MM.1S (cell line): ENCODE measurements around the gene WNT9B.

Source experiments
- DNase-seq: peaks from one replicate; pipeline ENCODE4 v3.0.0-alpha.2; 2015
- H2AFZ ChIP-seq: fragments of 300-600 bp; sonication (generic); 2 replicates; pipeline ENCODE4 v1.6.0; 2016; ENCODE audit warnings: antibody characterized with exemption, low read length
- H3F3A ChIP-seq: fragments of 300-600 bp; sonication (generic); 2 replicates; pipeline ENCODE4 v1.6.1; 2016; ENCODE audit warnings: mild to moderate bottlenecking, antibody characterized with exemption, low read length, moderate library complexity, mixed read lengths; ENCODE audit not compliant: insufficient read depth
- H3K27ac ChIP-seq: fragments of 300-600 bp; sonication (generic); 2 replicates; pipeline ENCODE4 v1.5.1; 2016; ENCODE audit warnings: mild to moderate bottlenecking, low read length
- H3K27me3 ChIP-seq: fragments of 300-600 bp; sonication (generic); replicated peaks from 2 replicates; pipeline ENCODE4 v1.6.0; 2016; ENCODE audit warnings: low read length; ENCODE audit not compliant: insufficient read depth
- H3K36me3 ChIP-seq: fragments of 300-600 bp; sonication (generic); replicated peaks from 2 replicates; pipeline ENCODE4 v1.6.1; 2016; ENCODE audit warnings: mild to moderate bottlenecking, low read length, mixed read lengths; ENCODE audit not compliant: insufficient read depth
- H3K4me1 ChIP-seq: fragments of 300-600 bp; sonication (generic); 2 replicates; pipeline ENCODE4 v1.6.1; 2016; ENCODE audit warnings: low read length, mixed read lengths
- H3K4me2 ChIP-seq: fragments of 300-600 bp; sonication (generic); 2 replicates; pipeline ENCODE4 v1.6.0; 2016; ENCODE audit warnings: low read depth, low read length
- H3K4me3 ChIP-seq: fragments of 300-600 bp; sonication (generic); 2 replicates; pipeline ENCODE4 v1.5.1; 2016; ENCODE audit warnings: low read length, mixed read lengths
- H3K79me2 ChIP-seq: fragments of 300-600 bp; sonication (generic); 2 replicates; pipeline ENCODE4 v1.6.1; 2016; ENCODE audit warnings: mixed run types, low read length, mixed read lengths
- H3K9ac ChIP-seq: fragments of 300-600 bp; sonication (generic); 2 replicates; pipeline ENCODE4 v1.6.1; 2016; ENCODE audit warnings: low read length, mixed read lengths
- H3K9me2 ChIP-seq: fragments of 300-600 bp; sonication (generic); replicated peaks from 2 replicates; pipeline ENCODE4 v1.6.1; 2016; ENCODE audit warnings: mild to moderate bottlenecking, low read length, mixed read lengths; ENCODE audit not compliant: insufficient read depth
- H3K9me3 ChIP-seq: fragments of 300-600 bp; sonication (generic); replicated peaks from 2 replicates; pipeline ENCODE4 v1.6.1; 2016; ENCODE audit warnings: mild to moderate bottlenecking, low read length, mixed read lengths; ENCODE audit not compliant: insufficient read depth
- H4K20me1 ChIP-seq: fragments of 300-600 bp; sonication (generic); 2 replicates; pipeline ENCODE4 v1.6.1; 2016; ENCODE audit warnings: mild to moderate bottlenecking, low read length, moderate library complexity, mixed read lengths; ENCODE audit not compliant: insufficient read depth
- EZH2 ChIP-seq: fragments of 300-600 bp; sonication (generic); optimal IDR thresholded peaks from 2 replicates; pipeline ENCODE3; 2017; ENCODE audit warnings: low read depth, mild to moderate bottlenecking, antibody characterized with exemption, low read length, mixed read lengths
- EZH2phosphoT487 ChIP-seq: fragments of 300-600 bp; sonication (generic); IDR thresholded peaks from 2 replicates; pipeline ENCODE4 v1.6.1; 2018; ENCODE audit warnings: antibody characterized with exemption, low read length
- TF ChIP-seq, protein P1 (sequence below): fragments of 300-600 bp; sonication (generic); IDR thresholded peaks from 2 replicates; pipeline ENCODE4 v1.5.1; 2016; ENCODE audit warnings: antibody characterized with exemption, low read length, mixed read lengths

The WNT9B gene

DNA sequence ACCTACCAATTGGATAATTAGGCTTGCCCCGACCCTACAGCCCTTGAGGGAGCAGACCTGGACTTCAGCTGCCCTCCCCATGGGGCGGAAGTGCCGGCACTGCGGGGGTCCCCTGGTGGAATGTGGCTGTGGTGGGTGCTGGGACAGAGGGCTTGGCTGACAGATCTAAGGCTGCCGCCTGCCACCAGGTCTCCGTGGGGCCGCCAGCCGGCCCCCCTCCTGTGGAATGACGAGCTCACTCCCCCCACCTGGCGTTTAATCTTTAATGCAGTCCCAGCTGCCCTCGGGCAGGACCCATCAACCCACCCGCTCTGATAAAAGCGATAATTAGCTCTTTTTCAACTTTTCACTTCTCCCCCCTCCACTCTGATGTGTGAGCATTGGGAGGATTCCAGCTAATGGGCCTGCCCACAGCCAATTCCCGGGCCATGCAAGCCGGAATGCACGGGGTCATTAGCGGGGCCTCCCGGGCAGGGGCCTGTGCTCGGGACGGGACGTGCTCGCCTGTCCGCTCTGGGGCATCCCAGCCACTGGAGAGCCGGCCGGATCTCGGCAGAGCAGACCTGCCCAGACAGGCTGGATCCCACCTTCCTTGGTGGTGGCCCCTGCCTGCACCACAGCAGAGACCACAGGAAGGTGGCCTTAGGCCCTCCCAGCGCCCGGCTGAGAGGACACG, 43.2 kb downstream of the WNT9B start:
- TF ChIP-seq, protein P1, sequence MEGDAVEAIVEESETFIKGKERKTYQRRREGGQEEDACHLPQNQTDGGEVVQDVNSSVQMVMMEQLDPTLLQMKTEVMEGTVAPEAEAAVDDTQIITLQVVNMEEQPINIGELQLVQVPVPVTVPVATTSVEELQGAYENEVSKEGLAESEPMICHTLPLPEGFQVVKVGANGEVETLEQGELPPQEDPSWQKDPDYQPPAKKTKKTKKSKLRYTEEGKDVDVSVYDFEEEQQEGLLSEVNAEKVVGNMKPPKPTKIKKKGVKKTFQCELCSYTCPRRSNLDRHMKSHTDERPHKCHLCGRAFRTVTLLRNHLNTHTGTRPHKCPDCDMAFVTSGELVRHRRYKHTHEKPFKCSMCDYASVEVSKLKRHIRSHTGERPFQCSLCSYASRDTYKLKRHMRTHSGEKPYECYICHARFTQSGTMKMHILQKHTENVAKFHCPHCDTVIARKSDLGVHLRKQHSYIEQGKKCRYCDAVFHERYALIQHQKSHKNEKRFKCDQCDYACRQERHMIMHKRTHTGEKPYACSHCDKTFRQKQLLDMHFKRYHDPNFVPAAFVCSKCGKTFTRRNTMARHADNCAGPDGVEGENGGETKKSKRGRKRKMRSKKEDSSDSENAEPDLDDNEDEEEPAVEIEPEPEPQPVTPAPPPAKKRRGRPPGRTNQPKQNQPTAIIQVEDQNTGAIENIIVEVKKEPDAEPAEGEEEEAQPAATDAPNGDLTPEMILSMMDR: no peak
- TF ChIP-seq EZH2phosphoT487 (no peak), EZH2 (no peak)
- H2AFZ ChIP-seq: no peak overlapping the region
- H3K9me3 ChIP-seq: no peaks in the 10 kb centered on the region
- H3K9me2 ChIP-seq: no peaks in the 10 kb centered on the region
- H3K36me3 ChIP-seq: no peaks in the 10 kb centered on the region
- no peak overlapping the region for H3K4me2 ChIP-seq
- no peak overlapping the region for H3K4me3 ChIP-seq
- H3K9ac ChIP-seq: no peak overlapping the region
- H3K4me1 ChIP-seq: no peaks in the 10 kb centered on the region
- no peak for DNase-seq
- no peaks in the 10 kb centered on the region for H4K20me1 ChIP-seq
- no peak overlapping the region for H3K27ac ChIP-seq
- no peaks in the 10 kb centered on the region for H3F3A ChIP-seq
- H3K27me3 ChIP-seq: peaks cover 14% of the 10 kb centered on the region
- H3K79me2 ChIP-seq: no peaks in the 10 kb centered on the region

DNA sequence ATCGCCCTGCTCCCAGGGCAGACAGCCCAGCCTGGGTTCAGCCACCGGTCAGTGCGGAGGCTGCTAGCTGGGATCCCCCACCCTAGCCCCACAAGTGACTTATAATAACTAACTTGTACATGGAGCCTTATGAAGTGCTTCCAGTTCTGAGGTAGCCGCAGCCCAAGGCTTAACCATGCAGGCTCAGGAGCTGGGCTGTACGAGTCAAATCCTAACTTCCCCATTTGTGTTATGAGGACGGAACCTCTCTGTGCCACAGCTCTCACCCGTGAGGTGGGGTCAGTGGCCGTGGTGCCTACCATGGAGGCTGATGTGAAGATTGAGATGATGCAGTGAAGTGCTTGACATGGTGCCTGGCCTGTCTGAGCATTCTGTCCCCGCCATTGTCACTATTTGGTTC, 43.8 kb downstream of the WNT9B start:
- no peak overlapping the region for H3K4me2 ChIP-seq
- H3K27ac ChIP-seq: no peak overlapping the region
- peaks cover 14% of the 10 kb centered on the region for H3K27me3 ChIP-seq
- H3K36me3 ChIP-seq: no peaks in the 10 kb centered on the region
- TF ChIP-seq EZH2phosphoT487 (no peak), EZH2 (no peak)
- TF ChIP-seq, protein P1: no peak
- no peak overlapping the region for H2AFZ ChIP-seq
- no peaks in the 10 kb centered on the region for H3F3A ChIP-seq
- H4K20me1 ChIP-seq: no peaks in the 10 kb centered on the region
- no peak for DNase-seq
- no peaks in the 10 kb centered on the region for H3K4me1 ChIP-seq
- H3K9me2 ChIP-seq: no peaks in the 10 kb centered on the region
- H3K79me2 ChIP-seq: no peaks in the 10 kb centered on the region
- no peak overlapping the region for H3K4me3 ChIP-seq
- no peak overlapping the region for H3K9ac ChIP-seq
- H3K9me3 ChIP-seq: no peaks in the 10 kb centered on the region

DNA sequence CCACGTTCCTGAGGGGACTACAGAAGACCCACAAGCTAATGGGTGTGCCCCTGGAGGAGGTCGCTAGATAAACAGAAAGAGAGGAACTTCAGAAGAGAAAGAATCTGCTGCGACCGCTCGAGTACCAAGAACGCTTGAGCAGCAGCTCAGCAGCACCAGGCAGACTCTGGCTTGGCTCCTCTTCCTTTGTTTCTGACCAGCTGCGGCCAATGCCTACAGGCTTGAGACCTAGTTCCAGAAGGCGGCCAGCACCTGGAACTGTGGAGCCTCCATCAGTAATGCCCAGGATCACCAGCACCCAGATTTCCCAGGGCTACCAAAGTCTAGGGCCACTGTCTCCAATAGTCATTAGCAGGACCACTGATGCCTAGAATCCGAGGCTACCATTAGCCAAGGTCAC, 45.6 kb downstream of the WNT9B start:
- H3K79me2 ChIP-seq: no peaks in the 10 kb centered on the region
- H4K20me1 ChIP-seq: no peaks in the 10 kb centered on the region
- no peak overlapping the region for H3K27ac ChIP-seq
- no peak for DNase-seq
- H3K4me3 ChIP-seq: no peak overlapping the region
- no peak overlapping the region for H3K4me2 ChIP-seq
- H3K9me2 ChIP-seq: no peaks in the 10 kb centered on the region
- H3K36me3 ChIP-seq: no peaks in the 10 kb centered on the region
- TF ChIP-seq EZH2 (no peak), EZH2phosphoT487 (no peak)
- TF ChIP-seq, protein P1: no peak
- no peaks in the 10 kb centered on the region for H3K4me1 ChIP-seq
- H3F3A ChIP-seq: no peaks in the 10 kb centered on the region
- H3K9me3 ChIP-seq: no peaks in the 10 kb centered on the region
- H3K27me3 ChIP-seq: peaks cover 14% of the 10 kb centered on the region
- no peak overlapping the region for H2AFZ ChIP-seq
- no peak overlapping the region for H3K9ac ChIP-seq
